HTERT RPE-1 (cell line): ENCODE results near the gene BAG5.

Experiments
- in situ Hi-C: fragments of 300-500 bp; cut with MboI; formaldehyde crosslinking; loops from 4 replicates; pipeline ENCODE4 v1.14.3; 2020; ENCODE audit warnings: low sequenced_read_pairs

BAG5 gene

DNA sequence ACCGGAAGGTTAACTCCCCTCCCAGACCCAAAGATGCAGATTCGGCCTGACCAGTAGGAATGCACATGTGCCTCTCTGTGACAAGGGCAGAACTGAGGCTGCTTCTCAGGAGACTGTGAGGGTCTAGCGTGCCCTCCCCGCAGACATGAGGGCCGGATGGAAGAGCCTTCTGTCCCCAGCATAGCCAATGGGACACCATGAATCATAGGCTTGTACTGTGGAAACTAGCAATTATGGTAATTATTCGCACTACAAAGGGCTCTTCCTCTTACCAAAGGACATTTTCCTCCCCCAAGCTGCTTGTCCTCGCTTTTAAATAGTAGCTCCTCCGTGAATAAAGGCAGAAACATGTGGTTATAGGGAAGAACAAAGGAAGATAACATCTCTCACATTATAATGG, 6.5 kb upstream of the BAG5 start:
- in situ Hi-C loops: no loop called here

DNA sequence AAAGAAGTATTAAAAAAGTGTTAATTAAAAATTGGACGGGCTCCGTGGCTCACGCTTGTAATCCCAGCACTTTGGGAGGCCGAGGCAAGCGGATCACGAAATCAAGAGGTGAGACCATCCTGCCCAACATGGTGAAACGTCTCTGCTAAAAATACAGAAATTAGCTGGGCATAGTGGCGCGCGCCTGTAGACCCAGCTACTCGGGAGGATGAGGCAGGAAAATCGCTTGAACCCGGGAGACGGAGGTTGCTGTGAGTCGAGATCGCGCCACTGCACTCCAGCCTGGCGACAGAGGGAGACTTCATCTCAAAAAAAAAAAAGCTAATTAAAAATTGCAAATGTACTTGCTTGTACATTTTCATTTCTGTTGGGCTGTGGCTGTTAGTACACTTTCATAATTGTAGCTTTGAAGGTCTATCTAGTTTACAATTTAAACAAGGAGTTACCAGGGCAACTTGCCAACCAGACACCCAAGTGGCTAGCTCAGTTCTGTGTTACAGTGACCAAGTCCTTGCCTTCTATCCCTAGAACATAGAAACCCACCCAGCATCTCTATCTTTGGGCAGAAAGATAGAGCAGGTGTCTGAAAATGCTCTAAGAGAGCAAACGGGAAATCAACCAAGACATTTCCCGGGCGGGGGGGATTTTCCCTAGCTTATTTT, 1.5 kb upstream of the BAG5 start:
- in situ Hi-C loops: no loop called here

DNA sequence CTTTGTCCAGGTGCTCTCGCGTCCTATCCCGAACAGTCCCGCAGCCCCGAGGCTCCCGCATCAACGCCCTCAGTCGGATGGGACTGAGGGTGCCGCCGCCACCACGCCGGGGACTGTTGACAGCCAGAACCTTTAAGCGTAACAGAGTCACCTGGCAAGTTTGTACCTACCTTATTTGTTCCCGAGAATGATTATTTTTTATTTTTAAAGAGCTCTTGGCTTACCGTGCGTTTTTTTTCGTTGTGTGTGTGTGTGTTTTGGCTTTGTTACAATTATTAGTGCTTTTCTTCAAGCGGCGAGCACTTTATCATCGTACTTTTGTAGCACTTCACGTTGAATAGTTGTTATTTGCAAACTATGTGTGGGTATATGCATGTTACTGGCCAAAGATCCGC, 766 bp upstream of the BAG5 start:
- in situ Hi-C loops: no loop called here

DNA sequence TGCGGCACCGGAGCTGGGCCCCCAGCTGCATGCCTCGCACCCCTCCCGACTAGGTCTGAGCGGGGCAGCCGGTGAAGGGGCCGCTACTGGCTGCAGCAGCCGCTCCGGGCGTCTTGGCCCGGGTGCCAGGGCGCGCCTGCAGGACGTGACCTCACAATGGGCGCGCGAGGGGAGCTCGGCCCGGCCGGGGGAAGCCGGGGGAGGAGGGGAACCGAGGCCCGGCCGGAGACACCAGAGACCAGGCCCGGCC, 353 bp downstream of the BAG5 start:
- in situ Hi-C loops: no loop called here

DNA sequence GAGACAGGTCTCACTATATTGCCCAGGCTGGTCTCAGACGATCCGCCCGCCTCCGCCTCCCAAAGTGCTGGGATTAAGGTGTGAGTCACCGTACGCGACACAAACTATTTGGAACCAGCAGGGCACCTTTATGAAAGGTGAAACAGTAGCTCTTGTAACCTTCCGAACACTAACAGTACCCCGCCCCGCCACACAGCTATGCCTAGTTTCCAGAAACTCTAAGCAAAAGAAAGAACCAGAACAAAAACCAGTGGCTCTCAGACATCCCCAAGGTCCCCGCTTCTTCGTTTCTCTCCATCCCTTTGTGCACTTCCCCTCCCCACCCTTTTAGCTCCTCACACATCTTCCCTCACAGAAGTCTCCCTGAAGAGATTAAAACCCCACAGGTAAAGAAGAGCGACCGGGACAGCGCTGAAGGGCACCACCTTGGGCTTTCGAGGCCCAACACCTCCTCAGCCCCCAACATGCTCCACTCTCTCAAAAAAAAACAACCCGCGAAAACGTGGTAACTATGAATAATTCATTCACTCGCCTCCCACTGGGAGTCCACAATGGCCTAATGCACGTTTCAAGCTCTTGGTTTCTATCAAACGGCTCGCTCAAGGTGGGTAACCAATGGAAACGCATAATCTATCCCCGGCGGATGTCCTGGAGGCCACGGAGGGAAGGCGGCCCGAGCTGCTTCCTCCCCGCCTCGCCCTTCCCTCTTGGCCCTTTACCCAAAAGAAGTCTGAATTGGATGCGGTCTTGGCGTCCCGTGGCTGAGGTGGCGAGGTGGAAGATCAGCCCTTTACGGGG, 877 bp downstream of the BAG5 start:
- in situ Hi-C loops: no loop called here

DNA sequence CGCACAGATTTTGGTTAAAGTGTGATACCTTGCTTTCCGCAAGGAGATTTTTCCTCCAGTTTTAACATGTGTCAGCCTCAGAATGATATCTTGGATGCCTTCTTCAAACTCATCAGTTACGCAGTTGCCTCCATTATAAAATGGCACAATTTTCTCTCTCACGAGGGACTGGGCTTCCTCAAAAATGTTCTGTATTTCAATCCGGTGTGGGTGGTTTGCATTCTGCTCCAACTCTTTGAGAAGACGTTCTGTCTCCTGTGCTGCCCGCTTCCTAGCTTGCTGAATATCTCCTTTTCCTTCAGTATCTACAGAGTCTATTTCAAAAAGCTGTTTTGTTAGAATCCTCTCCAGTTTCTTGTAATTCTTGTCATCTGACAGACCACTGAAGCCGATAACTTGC, 1.8 kb downstream of the BAG5 start:
- in situ Hi-C loops: no loop called here

DNA sequence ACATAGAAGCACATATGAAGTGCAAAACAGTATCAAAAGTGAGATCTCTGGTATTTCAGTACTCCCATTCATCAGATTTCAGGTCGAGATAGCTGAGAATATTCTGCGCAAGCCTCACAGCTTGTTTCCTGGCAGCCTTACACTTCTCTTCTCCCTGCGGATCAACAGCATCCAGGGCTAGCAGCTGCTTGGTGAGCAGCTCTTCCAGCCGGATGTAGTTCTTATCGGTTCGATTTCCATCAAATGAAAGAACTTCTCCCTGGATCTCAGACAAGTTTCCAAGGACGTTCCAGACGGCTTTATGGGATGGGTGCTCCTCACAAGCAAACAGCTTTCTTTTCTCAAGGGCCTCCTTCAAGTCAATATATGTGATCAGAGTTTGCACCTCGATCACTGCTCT, 2.7 kb downstream of the BAG5 start:
- in situ Hi-C loops: no loop called here

DNA sequence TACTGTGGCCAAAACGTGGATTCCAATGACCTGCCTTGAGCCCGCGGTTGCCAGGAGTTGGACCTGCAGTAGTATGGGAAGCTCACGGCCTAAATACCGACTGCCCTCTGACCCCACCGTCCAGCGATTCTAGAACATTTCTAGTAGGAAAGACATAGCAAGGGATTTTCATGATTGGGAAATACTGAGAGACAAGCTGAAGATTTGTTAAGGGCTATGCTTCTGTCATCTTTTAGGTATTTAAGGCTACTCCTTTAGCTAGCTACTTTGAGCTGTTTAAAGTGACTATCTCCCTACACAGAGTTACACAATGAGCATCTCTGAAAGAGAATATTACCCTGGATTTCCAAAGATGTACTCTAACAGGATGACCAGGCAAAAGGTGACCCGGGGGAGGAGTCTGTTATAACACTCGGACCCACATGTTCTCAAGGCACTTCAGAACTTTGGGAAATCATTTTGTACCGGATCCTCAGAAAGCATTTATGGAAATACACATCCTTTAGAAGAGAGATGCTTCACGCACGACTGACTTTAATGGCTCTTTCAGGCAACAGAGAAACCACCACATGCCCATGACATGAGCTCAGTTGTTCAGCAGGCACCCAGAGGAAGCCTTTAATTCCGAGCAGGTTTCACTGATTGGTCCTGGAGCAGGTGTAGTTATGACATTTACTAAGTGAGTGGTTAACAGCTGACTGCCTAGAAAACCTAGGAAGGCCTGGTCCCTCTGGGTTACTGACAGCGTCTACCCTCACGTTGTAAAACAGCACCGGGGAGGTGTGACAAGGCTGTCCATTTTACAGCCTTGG, 4.2 kb downstream of the BAG5 start:
- in situ Hi-C loops: no loop called here

DNA sequence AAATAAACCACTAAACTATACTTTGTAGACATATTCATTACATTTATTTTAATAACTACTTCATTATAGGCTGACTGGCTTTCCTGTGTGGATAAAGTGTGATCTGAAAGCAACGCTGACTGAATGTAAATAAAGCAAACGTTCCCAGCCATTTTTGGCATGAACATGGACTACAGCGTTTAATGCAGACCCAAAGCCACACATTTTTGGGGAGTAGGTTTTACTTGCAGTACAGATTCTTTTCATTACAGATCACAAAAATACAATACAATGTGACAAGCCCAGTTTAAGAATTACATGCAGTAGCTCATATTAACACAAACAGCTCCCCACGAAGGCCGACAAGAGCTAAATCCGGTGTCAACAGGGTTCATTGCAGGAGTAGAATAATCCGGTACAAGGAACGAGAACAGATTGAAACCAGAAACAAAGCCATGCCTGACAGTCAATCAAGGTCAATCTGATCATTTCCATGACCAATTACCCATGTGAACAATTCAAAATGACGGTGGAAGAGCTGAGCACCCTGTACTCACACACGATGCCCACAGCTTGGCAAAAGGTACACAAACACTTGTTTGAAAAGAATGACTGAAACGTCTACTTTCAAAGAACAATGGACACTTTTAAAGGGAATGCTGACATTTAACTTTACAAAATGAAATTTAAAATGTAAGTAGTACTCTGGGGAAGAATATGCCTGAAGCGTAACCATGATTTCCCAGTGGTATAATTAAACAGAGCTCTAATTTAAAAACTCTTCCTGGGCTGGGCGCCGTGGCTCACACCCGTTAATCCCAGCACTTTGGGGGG, 5.3 kb downstream of the BAG5 start:
- in situ Hi-C loops: no loop called here

DNA sequence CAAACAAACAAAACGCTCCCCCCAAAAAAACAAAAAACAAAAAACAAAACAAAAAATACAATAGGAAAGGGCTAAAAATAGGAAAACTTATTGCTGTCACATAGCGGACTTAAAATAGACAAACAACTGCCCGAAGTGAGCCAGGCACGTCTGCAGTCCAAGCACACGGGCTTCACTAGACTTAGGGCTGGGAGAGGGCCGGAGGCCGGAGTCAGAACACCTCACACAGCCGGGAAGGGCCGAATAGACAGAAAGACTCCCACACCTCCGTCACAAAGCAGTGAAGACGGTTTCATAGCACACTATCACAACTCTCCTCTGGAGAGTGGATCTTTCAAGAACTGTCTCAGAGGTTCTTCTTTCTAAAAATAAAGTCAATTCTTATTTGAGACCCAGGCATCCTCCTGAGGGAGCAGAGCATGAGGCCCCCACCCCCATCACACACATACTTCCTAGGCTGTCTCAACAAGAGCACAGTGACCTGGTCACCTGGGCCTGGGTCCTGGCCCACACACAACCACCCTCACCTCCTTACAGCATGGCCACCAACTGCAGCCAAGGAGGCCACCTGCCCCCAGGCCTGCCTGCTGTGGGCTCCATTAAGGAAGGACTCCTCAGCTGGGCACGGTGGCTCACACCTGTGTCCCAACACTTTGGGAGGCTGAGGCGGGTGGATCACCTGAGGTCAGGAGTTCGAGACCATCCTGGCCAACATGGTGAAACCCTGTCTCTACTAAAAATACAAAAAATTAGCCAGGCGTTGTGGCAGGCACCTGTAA, 6.7 kb downstream of the BAG5 start:
- in situ Hi-C loops: no loop called here

DNA sequence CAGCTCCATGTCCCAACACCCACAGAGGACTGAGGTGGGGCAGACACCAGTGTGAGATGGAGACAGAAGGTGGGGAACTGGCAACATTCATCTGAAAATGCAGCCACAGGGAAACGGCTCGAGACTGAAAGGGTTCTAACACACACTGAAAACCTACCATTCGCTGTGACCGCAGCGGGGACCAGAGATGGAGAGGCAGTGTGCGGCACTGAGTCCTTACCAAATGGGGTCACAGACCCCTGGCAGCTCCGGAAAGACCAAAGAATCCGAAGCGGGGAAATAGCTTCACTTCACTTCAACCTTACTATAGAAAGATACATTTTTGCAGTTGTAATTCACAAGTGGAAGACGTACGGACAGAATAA, 9.6 kb downstream of the BAG5 start:
- in situ Hi-C loops: no loop called here

DNA sequence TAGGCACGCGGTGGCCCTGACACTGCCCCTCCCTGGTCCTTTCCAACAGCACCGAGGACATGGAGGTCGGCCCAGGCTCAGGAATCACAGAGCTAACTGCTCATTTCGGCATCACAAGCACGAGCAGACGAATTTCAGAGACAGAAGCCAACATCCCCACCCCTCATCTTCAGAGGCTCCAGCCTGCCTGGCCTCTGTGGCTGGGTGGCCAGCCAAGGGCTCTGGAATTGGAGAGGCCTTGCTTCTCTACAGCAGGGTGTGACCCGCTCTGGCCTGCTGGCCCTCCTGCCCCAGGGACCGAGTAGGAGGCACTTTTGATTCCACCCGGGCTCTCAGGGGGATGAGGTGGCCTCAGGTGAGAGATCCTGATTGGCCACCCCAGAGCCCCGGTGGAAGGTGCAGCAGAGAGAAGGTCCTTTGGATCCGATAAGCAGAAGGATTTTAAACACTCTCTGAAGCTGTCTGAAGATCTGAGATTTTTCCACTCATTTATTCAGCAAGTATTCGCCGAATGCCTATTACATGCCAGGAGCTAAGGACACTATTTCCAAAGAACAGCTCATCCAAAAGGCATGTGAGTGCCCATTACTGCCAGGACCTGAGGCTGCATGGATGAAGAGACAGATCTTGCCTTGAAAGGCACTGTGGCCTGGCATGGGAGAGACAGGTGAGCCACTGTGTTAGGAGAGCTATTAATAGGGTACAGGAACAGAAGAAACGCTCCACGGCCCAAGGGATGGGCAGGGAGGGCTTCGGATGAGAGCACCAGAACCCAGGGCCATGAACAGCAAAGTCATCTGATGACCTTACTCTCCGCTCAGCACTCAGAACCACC, 10.2 kb downstream of the BAG5 start:
- in situ Hi-C loops: no loop called here

DNA sequence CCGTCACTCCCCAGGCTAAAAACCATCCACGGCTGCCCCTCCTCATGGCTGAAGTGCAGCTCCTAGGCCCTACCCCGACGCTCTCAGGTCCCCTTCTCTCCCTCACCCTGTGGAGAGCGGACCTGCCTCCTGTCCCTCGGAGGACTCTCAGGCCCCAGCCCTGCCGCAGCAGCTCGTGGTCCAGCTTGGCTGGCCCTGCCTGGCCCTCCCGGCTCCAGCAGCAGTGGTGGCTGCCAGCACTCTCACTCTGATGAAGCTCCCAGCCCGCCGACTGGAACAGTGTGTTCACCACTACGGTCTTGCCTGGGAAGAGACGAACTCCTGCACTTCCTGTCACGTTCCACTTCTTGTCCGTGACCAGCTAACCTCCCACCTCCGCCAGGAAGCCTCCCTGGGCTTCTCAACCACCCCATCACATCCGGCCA, 11.1 kb downstream of the BAG5 start:
- in situ Hi-C loops: no loop called here

DNA sequence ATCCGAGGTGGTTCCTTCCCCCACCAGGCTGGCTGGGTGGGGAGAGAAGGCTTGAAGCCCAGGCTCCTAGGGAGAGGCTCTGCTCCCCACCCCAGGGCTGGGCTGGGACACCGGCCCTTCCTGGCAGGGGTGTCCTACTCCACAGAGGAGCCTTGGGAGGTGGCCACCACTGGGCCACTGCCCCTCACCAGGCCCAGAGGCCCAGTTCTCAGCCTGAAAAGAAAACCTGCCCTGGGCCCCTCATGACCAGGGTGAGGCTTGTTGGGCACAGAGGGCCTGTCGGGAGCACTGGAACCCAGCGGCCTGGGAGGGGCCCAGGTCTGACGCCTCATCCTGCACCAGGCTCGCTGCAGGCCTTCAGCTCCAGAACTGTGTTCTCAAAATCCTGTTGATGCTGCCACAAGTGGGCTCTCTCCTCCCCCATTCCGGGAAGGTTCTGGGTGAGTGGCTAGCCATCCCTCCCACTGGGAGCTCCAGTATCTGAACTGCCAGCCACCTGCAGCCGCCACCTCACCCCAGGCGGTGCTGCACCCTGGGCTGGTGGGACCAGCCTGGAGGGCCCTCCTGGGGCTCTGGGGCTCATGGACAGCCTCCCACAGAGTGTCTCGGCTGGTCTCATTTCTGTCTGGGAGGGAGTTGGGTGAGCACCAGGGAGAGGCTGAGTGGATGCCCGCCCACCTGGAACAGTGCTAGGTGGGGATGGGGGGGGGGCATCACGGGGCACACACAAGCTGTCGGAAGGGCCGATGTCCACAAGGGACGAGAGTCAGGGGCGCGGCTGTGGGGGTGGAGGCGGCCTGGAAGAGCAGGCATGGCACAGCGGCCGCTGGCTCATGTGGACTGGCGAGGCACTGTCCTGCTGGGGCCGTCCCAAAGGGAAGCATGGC, 11.8 kb downstream of the BAG5 start:
- in situ Hi-C loops: no loop called here

DNA sequence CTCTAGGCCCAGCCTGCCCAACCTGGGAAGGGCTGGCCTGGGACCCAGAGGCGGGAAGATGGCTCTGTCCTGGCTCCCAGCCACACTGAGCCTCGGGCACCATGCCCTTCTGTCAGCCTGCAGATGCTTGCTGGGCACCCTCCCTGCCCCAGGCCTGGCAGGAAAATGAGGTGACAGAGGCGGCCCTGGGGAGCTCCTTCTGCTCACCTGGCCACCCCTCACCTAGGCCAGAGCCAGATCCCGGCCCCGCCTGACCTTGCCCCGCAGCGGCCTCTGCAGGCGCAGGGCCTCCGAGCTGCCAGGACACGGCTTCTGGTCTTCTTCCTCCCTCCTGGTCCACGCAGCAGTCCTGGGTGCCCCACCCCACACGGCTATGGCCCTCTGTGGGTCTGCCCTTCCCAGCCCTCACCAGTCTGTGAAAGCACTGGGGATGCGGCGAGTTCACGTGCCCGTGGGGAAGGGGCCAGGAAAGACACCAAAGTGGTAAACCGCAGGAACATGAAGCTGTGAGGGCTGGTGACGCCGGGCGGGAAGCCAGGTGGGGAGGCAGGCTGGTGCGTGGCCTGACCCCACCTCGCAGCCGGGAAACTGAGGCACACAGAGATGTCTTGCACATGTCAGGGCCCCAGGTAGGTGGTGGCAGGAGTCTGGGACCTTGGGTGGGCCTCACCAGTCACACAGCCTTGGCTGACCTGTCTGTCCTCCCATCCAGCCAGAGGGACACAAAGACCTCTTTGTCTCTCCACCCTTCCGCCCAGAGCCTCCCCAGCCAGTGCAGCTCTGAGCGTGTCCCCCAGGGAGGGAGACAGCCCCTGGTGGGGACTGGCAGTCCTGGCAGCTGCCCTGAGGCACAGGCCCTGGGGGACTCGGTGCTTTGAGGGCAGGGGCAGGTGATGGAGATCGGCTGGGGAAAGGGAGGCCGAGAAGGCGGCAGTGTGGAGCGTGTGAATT, 12.8 kb downstream of the BAG5 start:
- in situ Hi-C loops: no loop called here

DNA sequence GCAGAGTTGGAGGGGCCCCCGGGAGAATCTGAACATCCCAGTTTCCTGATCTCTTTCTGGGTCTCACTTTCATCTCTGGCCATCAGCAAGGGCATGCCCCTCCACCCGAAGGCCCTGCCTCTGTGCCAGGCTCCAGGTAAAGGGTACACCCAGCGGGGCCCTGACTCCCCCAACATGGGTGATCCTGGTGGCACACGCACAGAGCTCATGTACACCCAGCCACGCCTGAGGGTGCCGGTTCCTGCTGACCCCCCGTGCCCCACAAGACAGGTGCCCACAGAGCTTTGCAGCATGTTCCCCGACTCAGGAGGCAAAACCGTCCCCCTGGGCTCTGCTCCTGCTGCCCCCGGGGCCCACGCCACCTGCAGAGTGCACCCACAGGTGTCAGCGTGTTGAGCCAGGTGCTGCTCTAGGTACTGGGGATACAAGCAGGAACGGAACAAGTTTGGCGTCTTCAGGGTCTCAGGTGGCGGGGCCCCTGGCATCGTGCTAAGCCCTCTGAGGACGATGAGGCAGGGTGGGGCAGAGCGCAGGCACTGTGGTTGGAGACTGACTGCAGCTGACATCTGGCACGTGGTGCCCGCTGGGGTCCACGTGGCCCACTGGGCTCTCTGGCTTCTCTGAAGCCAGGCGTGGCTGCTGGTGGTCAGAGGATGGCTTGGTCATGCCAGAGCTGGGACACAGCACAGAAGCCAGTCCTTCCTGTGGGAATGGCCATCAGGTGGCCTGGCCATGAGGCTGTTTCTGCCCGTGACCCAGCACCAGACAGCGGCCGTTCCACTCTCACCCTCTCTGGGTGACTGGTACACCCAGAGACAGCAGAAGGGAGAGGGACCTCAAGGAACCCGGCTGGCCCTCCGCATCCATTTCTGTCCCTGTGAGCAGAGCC, 13.8 kb downstream of the BAG5 start:
- in situ Hi-C loops: no loop called here
